Neural crest cell (in vitro differentiated cells): Measurements from ENCODE around the gene ROCK2. TPM values are rescaled to one million over a fixed set of nuclear protein-coding genes. Genes with fewer than 3 reads are reported as not detected.

Source experiments
- DNase-seq: peaks from one replicate; pipeline ENCODE4 v3.0.0; 2021; ENCODE audit warnings: low read depth, mixed read lengths, low spot score
- H3K27ac Mint-ChIP-seq: one replicate; pipeline ENCODE4 v1.8.0; 2021; ENCODE audit warnings: mild to moderate bottlenecking, mixed read lengths; ENCODE audit not compliant: unreplicated experiment
- H3K27me3 Mint-ChIP-seq: 2 replicates; pipeline ENCODE4 v1.8.0; 2021; ENCODE audit warnings: low read depth, mild to moderate bottlenecking, mixed read lengths
- H3K36me3 Mint-ChIP-seq: 2 replicates; pipeline ENCODE4 v1.8.0; 2021; ENCODE audit warnings: low read depth, mild to moderate bottlenecking, mixed read lengths
- H3K4me1 Mint-ChIP-seq: 2 replicates; pipeline ENCODE4 v1.8.0; 2021; ENCODE audit warnings: mixed read lengths
- H3K4me3 Mint-ChIP-seq: one replicate; pipeline ENCODE4 v1.8.0; 2021; ENCODE audit warnings: mild to moderate bottlenecking, mixed read lengths
- H3K9me3 Mint-ChIP-seq: 2 replicates; pipeline ENCODE4 v1.8.0; 2021; ENCODE audit warnings: mixed read lengths
- total RNA-seq: library from RNA; stranded (reverse); gene quantifications from 2 replicates; pipeline ENCODE4 v1.2.1, GENCODE V29; 2021
- TF ChIP-seq, protein P1 (sequence below): fragments of 200-600 bp; sonication (generic); conservative IDR thresholded peaks from 2 replicates; pipeline ENCODE4 v1.5.0; 2021; ENCODE audit warnings: antibody characterized with exemption, mild to moderate bottlenecking

The ROCK2 gene
- total RNA-seq, 1 donor from 2014 or later, result 47.2 TPM

- Mint-ChIP-seq H3K36me3 (no peaks in the 10 kb centered on the region), H3K27ac (peak overlapping the region; percentile 96), H3K27me3 (no peaks in the 10 kb centered on the region), H3K9me3 (no peaks in the 10 kb centered on the region), H3K4me1 (peaks cover 18% of the 10 kb centered on the region), H3K4me3 (peak overlapping the region; percentile 83)
- TF ChIP-seq, protein P1, sequence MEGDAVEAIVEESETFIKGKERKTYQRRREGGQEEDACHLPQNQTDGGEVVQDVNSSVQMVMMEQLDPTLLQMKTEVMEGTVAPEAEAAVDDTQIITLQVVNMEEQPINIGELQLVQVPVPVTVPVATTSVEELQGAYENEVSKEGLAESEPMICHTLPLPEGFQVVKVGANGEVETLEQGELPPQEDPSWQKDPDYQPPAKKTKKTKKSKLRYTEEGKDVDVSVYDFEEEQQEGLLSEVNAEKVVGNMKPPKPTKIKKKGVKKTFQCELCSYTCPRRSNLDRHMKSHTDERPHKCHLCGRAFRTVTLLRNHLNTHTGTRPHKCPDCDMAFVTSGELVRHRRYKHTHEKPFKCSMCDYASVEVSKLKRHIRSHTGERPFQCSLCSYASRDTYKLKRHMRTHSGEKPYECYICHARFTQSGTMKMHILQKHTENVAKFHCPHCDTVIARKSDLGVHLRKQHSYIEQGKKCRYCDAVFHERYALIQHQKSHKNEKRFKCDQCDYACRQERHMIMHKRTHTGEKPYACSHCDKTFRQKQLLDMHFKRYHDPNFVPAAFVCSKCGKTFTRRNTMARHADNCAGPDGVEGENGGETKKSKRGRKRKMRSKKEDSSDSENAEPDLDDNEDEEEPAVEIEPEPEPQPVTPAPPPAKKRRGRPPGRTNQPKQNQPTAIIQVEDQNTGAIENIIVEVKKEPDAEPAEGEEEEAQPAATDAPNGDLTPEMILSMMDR, result no peak
- no peak for DNase-seq
Measured at GRCh38 chr2:11133238-11133935, 211.0 kb downstream of the ROCK2 start.

DNA sequence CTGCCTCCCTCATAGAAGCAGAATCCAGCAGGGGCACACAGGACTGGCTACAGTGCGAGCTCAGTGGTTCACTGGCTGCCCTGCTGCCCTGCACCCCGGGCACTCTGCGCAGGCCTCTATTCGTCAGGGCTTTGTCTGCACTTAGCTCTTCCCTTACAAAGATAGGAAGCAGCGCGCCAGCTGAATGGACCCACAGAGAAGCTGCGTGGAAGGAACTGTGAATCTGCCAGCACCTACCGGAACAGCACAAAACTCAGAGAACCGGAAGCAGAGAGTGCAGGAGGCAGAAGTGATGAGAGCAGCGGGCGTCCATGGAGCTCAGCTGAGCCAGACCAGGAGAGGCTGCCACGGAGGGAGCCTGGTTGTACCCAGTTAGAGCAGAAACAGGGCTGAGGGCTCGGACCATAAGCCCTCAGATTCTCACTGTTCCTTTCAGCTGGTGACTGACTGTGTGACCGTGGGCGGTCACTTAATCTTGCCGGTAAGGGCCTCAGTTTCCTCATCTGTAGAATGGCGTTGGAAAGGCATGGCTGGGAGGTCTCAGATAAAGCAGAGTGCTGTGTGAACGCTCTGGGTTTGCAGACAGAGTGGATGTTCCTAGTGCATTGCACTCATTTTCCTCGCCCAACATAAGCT is 212.3 kb downstream of the ROCK2 start:
- peak overlapping the region; percentile 73 for H3K27ac Mint-ChIP-seq
- DNase-seq, result no peak
- no peaks in the 10 kb centered on the region for H3K36me3 Mint-ChIP-seq
- H3K4me1 Mint-ChIP-seq, result peaks cover 18% of the 10 kb centered on the region
- no peaks in the 10 kb centered on the region for H3K27me3 Mint-ChIP-seq
- TF ChIP-seq, protein P1, result no peak
- no peaks in the 10 kb centered on the region for H3K9me3 Mint-ChIP-seq
- H3K4me3 Mint-ChIP-seq, result peak overlapping the region; percentile 83

GRCh38 chr2:11131166-11131920 is 213.1 kb downstream of the ROCK2 start:
- Mint-ChIP-seq H3K36me3 (no peaks in the 10 kb centered on the region), H3K4me1 (peaks cover 18% of the 10 kb centered on the region), H3K27me3 (no peaks in the 10 kb centered on the region), H3K4me3 (no peak overlapping the region), H3K9me3 (no peaks in the 10 kb centered on the region), H3K27ac (peak overlapping the region; percentile 72)
- TF ChIP-seq, protein P1, result no peak
- DNase-seq, result no peak

Other genes starting within 250 kb of the ROCK2 start
- gene SLC66A3, start 189.2 kb downstream of the ROCK2 start, total RNA-seq, result 4.6 and 5.1 TPM in 2 replicates
- gene E2F6, start 121.5 kb upstream of the ROCK2 start, total RNA-seq, result 28.5 and 28.9 TPM in 2 replicates
- gene GREB1, start 189.4 kb upstream of the ROCK2 start, total RNA-seq, result 132 and 143 TPM in 2 replicates